NCI-H1092 treated with DMSO at 0.1 percent for 48 hours (cell line): ENCODE data around the gene BAHD1.
A peak's percentile ranks its signal among the peaks of the same experiment; 100 is the strongest.

Experiments
- DNase-seq: peaks from one replicate; lab custom pipeline; 2025; lab: John Stamatoyannopoulos, UW

BAHD1 gene

DNA sequence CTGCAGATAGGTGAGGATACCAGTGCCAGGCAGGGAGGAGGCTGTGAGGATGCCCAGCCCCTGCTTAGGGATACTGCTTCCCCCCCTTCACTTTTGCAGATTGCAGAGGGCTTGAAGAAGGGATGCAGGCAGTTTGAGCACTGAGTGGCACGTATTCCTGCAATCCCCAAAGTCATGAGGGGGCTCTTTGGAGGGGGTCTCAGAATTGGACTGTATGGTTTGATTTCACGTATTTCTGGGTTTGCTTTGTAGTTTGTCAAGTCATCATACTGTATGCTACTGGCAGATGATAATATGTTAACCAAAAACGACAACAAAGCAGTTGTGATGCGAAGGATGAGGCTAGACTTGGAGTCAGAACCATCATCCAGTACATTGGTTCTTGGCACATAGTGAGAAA is 58.1 kb downstream of the BAHD1 start:
- DNase-seq, result no peak

DNA sequence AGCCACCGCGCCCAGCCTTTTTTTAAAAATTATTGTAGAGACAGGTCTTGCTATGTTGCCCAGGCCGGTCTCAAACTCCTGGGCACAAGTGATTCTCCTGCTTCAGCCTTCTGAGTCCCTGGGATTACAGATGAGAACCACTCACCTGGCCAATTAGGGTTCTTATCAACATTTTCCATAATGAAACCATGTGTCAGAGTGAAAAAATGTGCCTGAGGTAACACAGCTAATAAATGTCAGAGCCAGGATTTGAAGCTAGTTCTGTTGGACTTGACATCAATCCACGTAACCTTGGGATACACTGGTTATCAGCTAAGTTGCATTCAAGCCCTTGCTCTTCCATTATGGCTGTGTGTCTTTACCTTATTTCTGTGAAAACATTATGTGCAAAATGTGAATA is 59.2 kb downstream of the BAHD1 start:
- no peak for DNase-seq

GRCh38 chr15:40500568-40501330 is 60.0 kb downstream of the BAHD1 start:
- DNase-seq, result no peak

DNA sequence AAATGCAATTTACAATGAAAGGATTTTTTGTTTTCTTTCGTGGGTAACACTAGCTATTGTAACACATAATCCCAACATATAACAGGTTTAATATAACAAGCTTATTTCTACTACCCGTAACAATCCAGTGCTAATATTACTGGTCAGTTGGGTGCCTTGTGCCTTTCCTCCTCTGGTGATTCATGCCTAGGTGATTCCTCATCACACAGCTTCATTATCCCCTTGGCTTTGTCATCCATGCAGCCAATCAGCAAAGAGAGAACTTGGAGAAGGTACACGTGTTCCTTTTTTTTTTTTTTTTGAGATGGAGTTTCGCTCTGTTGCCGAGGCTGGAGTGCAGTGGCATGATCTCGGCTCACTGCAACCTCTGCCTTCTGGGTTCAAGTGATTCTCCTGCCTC is 60.7 kb downstream of the BAHD1 start:
- no peak for DNase-seq

- DNase-seq, result peak; percentile 63
These were observed 66.3 kb downstream of the BAHD1 start for GRCh38 chr15:40506964-40507571.

DNA sequence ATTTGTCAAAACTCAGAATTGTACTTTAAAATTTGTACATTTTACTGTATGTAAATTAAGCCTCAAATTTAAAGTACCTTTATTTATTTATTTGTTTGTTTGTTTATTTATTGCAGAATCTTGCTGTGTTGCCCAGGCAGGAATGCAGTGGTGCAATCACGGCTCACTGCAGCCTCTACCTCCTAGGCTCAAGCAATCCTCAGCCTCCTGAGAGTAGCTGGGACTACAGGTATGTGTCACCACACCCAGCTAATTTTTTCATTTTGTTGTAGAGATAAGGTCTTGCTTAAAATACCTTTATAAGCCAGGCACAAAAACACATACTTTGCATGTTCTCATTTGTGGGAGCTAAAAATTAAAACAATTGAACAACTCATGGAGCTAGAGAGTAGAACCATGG is 67.5 kb downstream of the BAHD1 start:
- no peak for DNase-seq

DNA sequence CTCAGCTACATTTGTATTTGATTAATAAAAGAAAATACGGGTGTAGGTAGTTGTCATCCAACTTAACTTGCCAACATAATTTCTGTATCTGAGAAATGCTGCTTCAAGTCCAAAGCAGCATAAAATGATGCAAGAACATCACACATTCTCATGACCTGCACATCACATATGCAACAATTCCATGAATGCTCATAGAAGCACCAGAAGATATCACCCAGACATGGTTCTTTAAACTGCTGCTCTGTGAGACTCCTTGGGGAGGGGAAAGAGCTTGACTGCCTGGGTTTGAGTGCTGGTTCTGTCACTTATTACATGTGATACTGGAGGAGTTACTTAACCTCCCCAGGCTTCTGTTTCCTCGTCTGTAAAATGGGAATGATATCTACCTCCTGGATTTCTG is 69.4 kb downstream of the BAHD1 start:
- DNase-seq, result no peak

DNA sequence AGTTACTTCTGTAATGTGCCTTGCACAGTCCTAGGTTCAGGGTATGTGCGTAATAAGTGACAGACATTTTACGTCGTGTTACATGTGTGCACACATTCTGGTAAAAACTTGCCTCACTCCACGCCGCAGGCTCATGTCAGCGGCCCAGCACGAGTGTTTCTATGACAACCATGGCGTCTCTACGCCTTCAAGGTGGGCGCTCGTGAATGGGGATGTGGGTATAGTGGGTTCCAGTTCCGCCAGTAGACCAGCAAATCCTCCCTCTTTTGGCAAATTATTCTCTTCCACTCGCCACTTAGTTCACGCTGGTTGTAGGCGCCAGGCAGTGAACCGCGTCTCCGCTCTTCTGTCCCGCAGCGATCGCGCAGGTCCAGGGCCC is 70.3 kb downstream of the BAHD1 start:
- no peak for DNase-seq

- peak; percentile 7 for DNase-seq
These were observed 70.8 kb downstream of the BAHD1 start for GRCh38 chr15:40511472-40512133.

DNA sequence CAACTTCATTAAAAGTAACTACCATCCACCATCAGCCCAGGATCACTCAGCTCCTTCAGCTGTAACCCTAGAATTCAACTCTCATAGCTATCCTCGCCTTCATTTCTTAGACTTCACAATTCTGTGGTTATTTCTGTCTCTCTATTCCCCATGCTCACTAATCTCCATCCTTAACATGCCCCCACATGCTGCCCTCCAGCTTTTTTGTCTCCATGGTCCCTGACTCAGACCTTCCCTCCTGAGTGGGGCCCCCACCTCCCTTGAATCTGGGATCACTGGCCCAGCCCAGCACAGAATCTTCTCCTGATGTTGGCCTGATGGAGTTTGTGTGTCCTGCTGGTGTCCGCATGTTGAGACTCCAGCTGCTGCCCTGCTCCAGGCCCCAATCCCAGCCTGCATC is 71.7 kb downstream of the BAHD1 start:
- no peak for DNase-seq

DNA sequence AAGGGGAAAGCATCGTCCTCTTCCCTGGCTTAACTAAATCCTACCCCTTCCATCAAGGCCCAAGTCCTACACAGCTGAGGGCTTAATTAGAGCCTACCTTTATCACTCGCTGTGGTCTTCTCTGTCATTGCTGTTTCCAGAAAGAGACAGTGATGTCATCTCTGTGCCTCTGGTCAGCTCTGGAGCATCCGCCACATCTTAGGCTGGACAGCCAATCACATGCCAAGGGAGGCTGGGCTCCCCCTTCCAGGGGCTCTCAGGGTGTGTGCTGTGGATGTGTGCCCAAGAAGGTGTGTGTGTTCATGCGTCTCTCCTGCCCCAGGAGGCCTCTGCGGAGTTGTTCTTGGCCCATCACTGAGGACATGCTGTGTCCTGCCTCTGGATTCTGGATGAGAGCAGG is 72.9 kb downstream of the BAHD1 start:
- DNase-seq, result no peak

GRCh38 chr15:40516322-40516721 is 75.6 kb downstream of the BAHD1 start:
- DNase-seq, result no peak
